HAP-1 (cell line): ENCODE measurements around the gene IGF1R.

Source experiments
- DNase-seq, 2 experiments: peaks; one replicate each; pipeline ENCODE4 v3.0.0-alpha.2; 2016 to 2020; ENCODE audit warnings: low spot score in 2 of 2
- H3K27me3 ChIP-seq: fragments of 250-450 bp; sonication (Bioruptor Pico); 2 replicates; pipeline ENCODE4 v1.5.1; 2020; ENCODE audit warnings: low read depth, mild to moderate bottlenecking, moderate library complexity
- H3K36me3 ChIP-seq: fragments of 250-450 bp; sonication (Bioruptor Pico); replicated peaks from 2 replicates; pipeline ENCODE4 v1.5.1; 2020; ENCODE audit warnings: mild to moderate bottlenecking
- H3K4me1 ChIP-seq: fragments of 250-450 bp; sonication (Bioruptor Pico); 2 replicates; pipeline ENCODE4 v1.5.1; 2020; ENCODE audit warnings: mild to moderate bottlenecking
- H3K4me3 ChIP-seq: fragments of 250-450 bp; sonication (Bioruptor Pico); 2 replicates; pipeline ENCODE4 v1.5.1; 2020; ENCODE audit warnings: mild to moderate bottlenecking, moderate library complexity
- H3K9me3 ChIP-seq: fragments of 250-450 bp; sonication (Bioruptor Pico); 2 replicates; pipeline ENCODE4 v1.5.1; 2020; ENCODE audit warnings: mild to moderate bottlenecking, moderate library complexity
- in situ Hi-C: fragments of 300-500 bp; cut with MboI; formaldehyde crosslinking; loops from 3 replicates; pipeline ENCODE4 v1.14.3; 2020; ENCODE audit warnings: low sequenced_read_pairs, inconsistent platforms, mixed read lengths

Gene IGF1R

DNA sequence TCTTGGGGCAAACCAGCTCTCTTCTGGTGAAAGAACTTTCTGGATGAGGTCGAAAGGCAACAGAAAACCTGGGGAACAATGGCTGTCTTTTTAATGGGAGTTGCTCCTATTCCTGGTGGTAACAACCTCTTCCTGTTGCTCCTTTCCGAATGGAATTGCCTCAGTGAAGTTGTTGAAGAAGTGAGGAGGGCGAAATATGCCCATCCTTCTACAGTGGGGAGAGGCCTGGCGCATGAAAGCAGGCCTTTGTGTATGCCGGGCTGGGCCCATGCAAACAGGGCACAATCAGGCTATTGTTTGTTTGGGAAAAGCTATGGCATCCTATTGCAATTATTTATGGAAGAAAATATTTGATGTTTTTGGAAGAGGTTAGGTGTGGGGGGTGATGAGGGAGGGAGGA, 166.9 kb downstream of the IGF1R start:
- peaks cover 6% of the 10 kb centered on the region for H3K4me1 ChIP-seq
- no peak overlapping the region for H3K4me3 ChIP-seq
- in situ Hi-C loops, result no loop called here
- no peaks in the 10 kb centered on the region for H3K9me3 ChIP-seq
- no peaks in the 10 kb centered on the region for H3K36me3 ChIP-seq
- no peaks in the 10 kb centered on the region for H3K27me3 ChIP-seq
- DNase-seq, result no peak

DNA sequence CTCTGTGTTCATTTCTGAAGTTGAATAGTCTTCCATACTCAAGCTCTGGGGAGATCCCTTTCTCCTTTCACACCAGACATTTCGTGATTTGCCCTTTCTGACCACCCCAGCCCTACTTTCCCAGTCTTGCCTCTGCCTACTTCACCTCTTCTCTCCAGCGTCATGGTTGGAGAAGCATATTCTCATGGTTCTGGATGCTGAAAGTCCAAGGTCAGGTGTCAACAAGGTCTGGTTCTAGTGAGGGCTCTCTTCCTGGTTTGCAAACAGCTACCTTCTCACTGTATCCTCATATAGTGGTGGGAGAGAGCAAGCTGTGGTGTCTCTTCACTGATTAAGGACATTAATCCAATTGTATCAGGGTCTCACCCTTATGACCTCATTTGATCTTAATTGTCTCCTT, 169.4 kb downstream of the IGF1R start:
- H3K9me3 ChIP-seq, result no peaks in the 10 kb centered on the region
- no peak for DNase-seq
- in situ Hi-C loops, result no loop called here
- no peak overlapping the region for H3K4me3 ChIP-seq
- no peaks in the 10 kb centered on the region for H3K27me3 ChIP-seq
- no peaks in the 10 kb centered on the region for H3K36me3 ChIP-seq
- peaks cover 30% of the 10 kb centered on the region for H3K4me1 ChIP-seq

DNA sequence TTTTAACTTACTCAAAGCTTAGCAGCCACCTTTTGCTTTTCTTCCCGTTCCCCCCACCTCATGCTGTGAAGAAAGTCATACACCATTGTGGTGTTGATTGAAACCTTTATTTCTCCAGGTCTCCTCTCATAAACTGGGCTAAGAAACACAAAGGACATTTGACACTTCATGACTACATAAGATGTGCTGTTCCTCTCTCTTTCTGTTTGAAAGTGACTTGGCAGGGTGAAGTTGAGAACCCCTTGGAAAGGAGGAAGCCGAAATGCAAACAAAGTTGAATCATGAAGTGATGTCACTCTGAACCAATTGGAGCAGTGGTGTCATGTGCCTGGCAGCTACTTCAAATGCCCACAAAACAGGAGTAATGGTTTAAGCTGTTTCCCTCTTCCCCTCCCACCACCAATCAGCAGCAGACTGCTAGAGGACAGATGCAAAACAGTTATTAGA, 174.7 kb downstream of the IGF1R start:
- Histone ChIP-seq H3K36me3 (no peaks in the 10 kb centered on the region), H3K4me3 (no peak overlapping the region), H3K9me3 (no peaks in the 10 kb centered on the region), H3K27me3 (no peaks in the 10 kb centered on the region), H3K4me1 (peaks cover 49% of the 10 kb centered on the region)
- in situ Hi-C loops, result no loop called here
- DNase-seq, result peak; percentile 57 to 79

DNA sequence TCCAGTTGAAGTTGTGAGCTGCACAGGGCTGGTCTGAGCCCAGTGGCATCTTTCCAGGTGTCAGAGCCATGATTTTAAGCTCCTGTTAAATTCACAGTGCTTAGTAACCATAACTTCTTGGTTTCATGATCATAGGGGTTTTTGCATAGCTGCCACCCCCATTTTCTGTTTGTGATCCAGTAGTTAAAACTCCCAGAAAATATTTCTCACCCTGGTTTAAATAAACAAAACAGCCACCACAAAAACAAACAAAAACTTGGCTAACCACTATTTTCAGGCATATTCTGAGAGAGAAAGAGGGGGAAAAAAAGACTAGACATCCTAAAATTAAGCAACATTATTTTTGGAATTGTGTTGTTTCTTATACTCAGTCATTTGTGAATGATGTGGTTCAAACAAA, 175.3 kb downstream of the IGF1R start:
- no peaks in the 10 kb centered on the region for H3K27me3 ChIP-seq
- in situ Hi-C loops, result no loop called here
- H3K4me3 ChIP-seq, result no peak overlapping the region
- DNase-seq, result no peak
- no peaks in the 10 kb centered on the region for H3K36me3 ChIP-seq
- H3K4me1 ChIP-seq, result peaks cover 49% of the 10 kb centered on the region
- H3K9me3 ChIP-seq, result no peaks in the 10 kb centered on the region

DNA sequence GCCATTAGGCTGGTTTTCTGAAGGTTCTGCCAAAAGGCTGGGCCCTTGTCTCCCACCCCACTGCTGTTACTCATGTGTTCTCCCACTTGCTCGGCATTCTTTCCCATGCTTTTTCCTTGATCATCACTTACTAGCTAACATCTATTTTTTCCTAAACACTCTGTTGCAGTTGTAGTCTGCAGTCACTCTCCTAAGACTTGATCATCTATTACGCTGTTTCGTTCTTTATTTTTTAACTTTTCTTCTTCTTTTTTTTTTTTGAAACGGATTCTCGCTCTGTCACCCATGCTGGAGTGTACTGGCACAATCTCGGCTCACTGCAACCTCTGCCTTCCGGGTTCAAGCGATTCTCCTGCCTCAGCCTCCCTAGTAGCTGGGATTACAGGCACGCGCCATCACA, 176.3 kb downstream of the IGF1R start:
- H3K4me1 ChIP-seq, result peaks cover 47% of the 10 kb centered on the region
- no peak overlapping the region for H3K4me3 ChIP-seq
- in situ Hi-C loops, result no loop called here
- DNase-seq, result no peak
- no peaks in the 10 kb centered on the region for H3K27me3 ChIP-seq
- H3K9me3 ChIP-seq, result peaks cover 3% of the 10 kb centered on the region; the same call in 1 of the 2 replicates
- no peaks in the 10 kb centered on the region for H3K36me3 ChIP-seq

- Histone ChIP-seq H3K4me3 (no peak overlapping the region), H3K36me3 (no peaks in the 10 kb centered on the region), H3K4me1 (peaks cover 30% of the 10 kb centered on the region), H3K27me3 (no peaks in the 10 kb centered on the region), H3K9me3 (peaks cover 18% of the 10 kb centered on the region)
- no peak for DNase-seq
- in situ Hi-C loops, result no loop called here
Observed at GRCh38 chr15:98826658-98827057, 178.3 kb downstream of the IGF1R start.

DNA sequence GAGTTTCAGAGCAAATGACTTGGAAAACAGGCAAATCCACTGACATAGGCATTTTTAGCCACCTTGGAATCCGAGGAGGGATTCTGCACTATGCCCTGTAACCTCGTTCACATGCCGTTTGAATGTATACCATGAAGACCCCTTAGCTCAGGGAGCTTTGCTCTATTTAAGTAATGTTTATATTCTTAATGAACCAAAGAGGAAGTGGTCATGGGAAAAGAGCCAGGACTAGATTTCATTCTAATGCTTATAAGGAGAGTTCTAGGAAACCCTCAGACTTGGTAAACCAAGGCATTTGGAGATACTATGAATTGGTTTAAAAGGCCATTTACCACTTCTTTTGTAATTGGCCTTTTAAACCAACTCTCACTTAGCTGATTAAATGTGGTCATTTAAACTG, 178.9 kb downstream of the IGF1R start:
- H3K4me1 ChIP-seq, result peaks cover 24% of the 10 kb centered on the region
- in situ Hi-C loops, result no loop called here
- no peaks in the 10 kb centered on the region for H3K27me3 ChIP-seq
- no peak overlapping the region for H3K4me3 ChIP-seq
- peaks cover 21% of the 10 kb centered on the region for H3K9me3 ChIP-seq
- H3K36me3 ChIP-seq, result no peaks in the 10 kb centered on the region
- no peak for DNase-seq

GRCh38 chr15:98830034-98830634, 181.8 kb downstream of the IGF1R start:
- peaks cover 25% of the 10 kb centered on the region for H3K9me3 ChIP-seq
- no peaks in the 10 kb centered on the region for H3K27me3 ChIP-seq
- H3K36me3 ChIP-seq, result no peaks in the 10 kb centered on the region
- no peak for DNase-seq
- in situ Hi-C loops, result no loop called here
- peaks cover 10% of the 10 kb centered on the region for H3K4me1 ChIP-seq
- H3K4me3 ChIP-seq, result no peak overlapping the region

GRCh38 chr15:98834976-98835375, 186.6 kb downstream of the IGF1R start:
- Histone ChIP-seq H3K27me3 (no peaks in the 10 kb centered on the region), H3K4me1 (no peaks in the 10 kb centered on the region), H3K36me3 (no peaks in the 10 kb centered on the region), H3K9me3 (peaks cover 19% of the 10 kb centered on the region), H3K4me3 (no peak overlapping the region)
- in situ Hi-C loops, result no loop called here
- no peak for DNase-seq

- H3K9me3 ChIP-seq, result peaks cover 13% of the 10 kb centered on the region; the same call in 1 of the 2 replicates
- no peaks in the 10 kb centered on the region for H3K36me3 ChIP-seq
- H3K27me3 ChIP-seq, result no peaks in the 10 kb centered on the region
- no peaks in the 10 kb centered on the region for H3K4me1 ChIP-seq
- in situ Hi-C loops, result no loop called here
- DNase-seq, result no peak
- no peak overlapping the region for H3K4me3 ChIP-seq
Observed at GRCh38 chr15:98835876-98836275, 187.5 kb downstream of the IGF1R start.

- DNase-seq, result no peak
- in situ Hi-C loops, result no loop called here
Observed at GRCh38 chr15:98838387-98839259, 190.3 kb downstream of the IGF1R start.

DNA sequence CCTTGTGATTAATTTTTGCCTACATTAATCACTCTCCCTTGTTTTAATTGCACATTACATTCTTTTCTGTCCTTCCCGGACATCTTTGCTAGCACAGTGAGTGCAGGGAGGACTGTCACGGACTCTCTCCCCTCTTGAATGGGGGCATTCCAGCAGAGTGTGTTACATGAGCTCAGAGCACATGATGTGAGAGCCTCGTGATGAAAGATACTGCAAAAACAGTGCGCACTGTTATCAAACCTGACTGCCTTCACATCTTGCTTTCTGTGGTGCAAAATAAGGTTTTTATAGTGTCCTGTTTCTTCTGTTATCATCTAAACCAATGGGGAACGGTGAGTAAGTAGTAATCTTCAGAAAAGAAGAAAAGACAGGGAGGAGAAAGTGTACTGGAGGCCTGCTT, 191.7 kb downstream of the IGF1R start:
- Histone ChIP-seq H3K27me3 (no peaks in the 10 kb centered on the region), H3K4me3 (no peak overlapping the region), H3K9me3 (no peaks in the 10 kb centered on the region), H3K4me1 (peaks cover 8% of the 10 kb centered on the region), H3K36me3 (no peaks in the 10 kb centered on the region)
- no peak for DNase-seq
- in situ Hi-C loops, result no loop called here

More at GRCh38 chr15:98838387-98839259, 190.3 kb downstream of the IGF1R start:
- Histone ChIP-seq H3K9me3 (no peaks in the 10 kb centered on the region), H3K36me3 (no peaks in the 10 kb centered on the region), H3K27me3 (no peaks in the 10 kb centered on the region), H3K4me1 (no peaks in the 10 kb centered on the region), H3K4me3 (no peak overlapping the region)

GRCh38 chr15:98841419-98841970, 193.2 kb downstream of the IGF1R start:
- Histone ChIP-seq H3K4me3 (no peak overlapping the region), H3K4me1 (peaks cover 9% of the 10 kb centered on the region), H3K9me3 (no peaks in the 10 kb centered on the region), H3K27me3 (no peaks in the 10 kb centered on the region), H3K36me3 (no peaks in the 10 kb centered on the region)
- in situ Hi-C loops, result no loop called here
- DNase-seq, result no peak
